DND-41 (cell line): ENCODE data around the gene MIOX.

Experiments
- ATAC-seq: fragments of 200-7000 bp; cut with Tn5 transposase; 3 replicates; pipeline ENCODE4 v1.9.1; 2021; ENCODE audit warnings: low read depth; ENCODE audit not compliant: insufficient read depth
- DNase-seq: peaks from one replicate; pipeline ENCODE4 v3.0.0-alpha.2; 2020
- H2AFZ ChIP-seq: 2 replicates; pipeline ENCODE4 v1.6.0; 2012; ENCODE audit warnings: low read depth, low read length
- H3K27ac ChIP-seq: 2 replicates; pipeline ENCODE4 v1.5.1; 2012; ENCODE audit warnings: low read length, inconsistent platforms
- H3K27me3 ChIP-seq: fragments of 200-600 bp; sonication (generic); 2 replicates; pipeline ENCODE4 v1.6.0; 2012; ENCODE audit warnings: low read length, mild to moderate bottlenecking, inconsistent platforms; ENCODE audit not compliant: insufficient read depth, poor library complexity
- H3K36me3 ChIP-seq: 2 replicates; pipeline ENCODE4 v1.5.1; 2012; ENCODE audit warnings: low read length, inconsistent platforms; ENCODE audit not compliant: insufficient read depth
- H3K4me1 ChIP-seq: 2 replicates; pipeline ENCODE4 v1.5.1; 2012; ENCODE audit warnings: mild to moderate bottlenecking, low read length; ENCODE audit not compliant: insufficient read depth
- H3K4me2 ChIP-seq: 2 replicates; pipeline ENCODE4 v1.6.0; 2012; ENCODE audit warnings: mild to moderate bottlenecking, moderate library complexity, low read length, inconsistent platforms; ENCODE audit not compliant: insufficient read depth
- H3K4me3 ChIP-seq, 2 experiments: fragments of 200-600 bp in 1 of 2; shearing (Covaris generic) in 1 of 2; 2 replicates each; pipeline ENCODE4 v1.5.1; 2012 to 2016; ENCODE audit warnings: inconsistent platforms in 2 of 2, low read length in 2 of 2, mild to moderate bottlenecking in 2 of 2, low read depth in 1 of 2, moderate library complexity in 1 of 2
- H3K79me2 ChIP-seq: 2 replicates; pipeline ENCODE4 v1.6.0; 2012; ENCODE audit warnings: low read length, inconsistent platforms; ENCODE audit not compliant: insufficient read depth
- H3K9ac ChIP-seq: 2 replicates; pipeline ENCODE4 v1.6.0; 2012; ENCODE audit warnings: low read depth, mild to moderate bottlenecking, inconsistent platforms, low read length, moderate library complexity
- H3K9me3 ChIP-seq: 2 replicates; pipeline ENCODE4 v1.5.1; 2012; ENCODE audit warnings: low read length, moderate library complexity, mild to moderate bottlenecking, inconsistent platforms; ENCODE audit not compliant: insufficient read depth, severe bottlenecking
- H4K20me1 ChIP-seq: 2 replicates; pipeline ENCODE4 v1.6.0; 2012; ENCODE audit warnings: low read length; ENCODE audit not compliant: insufficient read depth
- EZH2 ChIP-seq: IDR thresholded peaks from 3 replicates; pipeline ENCODE4 v1.6.1; 2012; ENCODE audit warnings: borderline replicate concordance, low read depth, mild to moderate bottlenecking, moderate library complexity, low read length, inconsistent platforms; ENCODE audit not compliant: severe bottlenecking
- TF ChIP-seq, protein P1 (sequence below): IDR thresholded peaks from 2 replicates; pipeline ENCODE4 v1.5.1; 2012; ENCODE audit warnings: borderline replicate concordance, low read length, moderate library complexity, mild to moderate bottlenecking; ENCODE audit not compliant: poor library complexity, severe bottlenecking; ENCODE audit errors: extremely low read depth

Gene MIOX

DNA sequence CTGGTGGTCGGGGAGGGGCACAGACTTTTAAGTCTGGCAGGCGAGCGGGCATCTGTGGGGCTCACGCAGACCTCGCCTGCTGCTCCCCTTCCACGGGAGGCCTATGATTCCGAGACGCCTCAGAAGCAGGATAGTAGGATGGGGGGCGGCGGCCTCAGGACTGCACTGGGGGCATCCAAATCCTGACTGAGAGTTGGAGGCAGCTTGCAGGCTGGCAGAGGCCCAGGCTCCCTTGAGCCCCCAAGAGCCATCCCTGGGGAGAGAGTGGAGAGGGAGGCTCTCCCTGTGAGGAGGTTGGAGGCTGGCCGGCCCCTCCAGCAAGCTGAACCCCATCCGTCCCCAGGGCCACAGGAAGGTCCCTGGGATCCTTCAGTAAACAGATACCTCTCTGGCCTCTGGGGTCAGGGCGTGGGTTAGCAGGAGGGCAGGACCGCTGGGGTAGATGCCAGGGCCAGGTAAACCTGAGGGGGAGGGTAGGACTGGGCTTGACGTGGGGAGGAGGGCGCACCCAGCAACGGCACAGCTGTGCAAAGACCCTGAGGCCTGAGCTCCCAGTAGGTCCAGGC is 45.1 kb upstream of the MIOX start:
- no peak overlapping the region; the same call in 1 of the 2 replicates for H3K27ac ChIP-seq
- TF ChIP-seq EZH2: no peak
- TF ChIP-seq, protein P1, sequence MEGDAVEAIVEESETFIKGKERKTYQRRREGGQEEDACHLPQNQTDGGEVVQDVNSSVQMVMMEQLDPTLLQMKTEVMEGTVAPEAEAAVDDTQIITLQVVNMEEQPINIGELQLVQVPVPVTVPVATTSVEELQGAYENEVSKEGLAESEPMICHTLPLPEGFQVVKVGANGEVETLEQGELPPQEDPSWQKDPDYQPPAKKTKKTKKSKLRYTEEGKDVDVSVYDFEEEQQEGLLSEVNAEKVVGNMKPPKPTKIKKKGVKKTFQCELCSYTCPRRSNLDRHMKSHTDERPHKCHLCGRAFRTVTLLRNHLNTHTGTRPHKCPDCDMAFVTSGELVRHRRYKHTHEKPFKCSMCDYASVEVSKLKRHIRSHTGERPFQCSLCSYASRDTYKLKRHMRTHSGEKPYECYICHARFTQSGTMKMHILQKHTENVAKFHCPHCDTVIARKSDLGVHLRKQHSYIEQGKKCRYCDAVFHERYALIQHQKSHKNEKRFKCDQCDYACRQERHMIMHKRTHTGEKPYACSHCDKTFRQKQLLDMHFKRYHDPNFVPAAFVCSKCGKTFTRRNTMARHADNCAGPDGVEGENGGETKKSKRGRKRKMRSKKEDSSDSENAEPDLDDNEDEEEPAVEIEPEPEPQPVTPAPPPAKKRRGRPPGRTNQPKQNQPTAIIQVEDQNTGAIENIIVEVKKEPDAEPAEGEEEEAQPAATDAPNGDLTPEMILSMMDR: no peak
- H2AFZ ChIP-seq: no peak overlapping the region
- no peak for ATAC-seq
- H3K4me2 ChIP-seq: no peak overlapping the region
- H3K9ac ChIP-seq: no peak overlapping the region
- no peaks in the 10 kb centered on the region for H3K79me2 ChIP-seq
- H4K20me1 ChIP-seq: peaks cover 45% of the 10 kb centered on the region
- H3K9me3 ChIP-seq: no peaks in the 10 kb centered on the region
- H3K27me3 ChIP-seq: no peaks in the 10 kb centered on the region
- H3K36me3 ChIP-seq: peaks cover 85% of the 10 kb centered on the region
- H3K4me1 ChIP-seq: peaks cover 5% of the 10 kb centered on the region; the same call in 1 of the 2 replicates
- no peak for DNase-seq
- no peak overlapping the region for H3K4me3 ChIP-seq

DNA sequence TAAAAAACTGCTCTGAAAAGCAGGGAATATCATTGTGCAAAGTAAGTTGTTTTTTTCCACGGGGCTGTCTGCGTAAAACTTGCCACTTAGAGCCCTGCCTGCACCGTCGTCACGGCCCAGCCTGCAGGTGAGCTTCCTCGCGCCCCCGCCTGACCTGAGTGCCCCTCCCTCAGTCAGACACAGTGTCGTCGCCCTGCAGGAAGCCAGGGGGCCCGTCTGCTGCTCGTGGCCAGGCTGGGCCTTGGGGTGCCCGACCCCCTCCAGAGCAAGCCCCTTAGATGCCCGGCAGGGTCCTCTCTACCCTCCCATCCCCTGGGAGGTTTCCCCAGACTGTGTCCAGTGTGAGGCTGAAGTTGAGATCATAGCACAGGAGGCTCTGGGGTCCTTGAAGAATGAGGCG is 43.5 kb upstream of the MIOX start:
- Histone ChIP-seq H3K27me3 (no peaks in the 10 kb centered on the region), H3K36me3 (peaks cover 85% of the 10 kb centered on the region), H4K20me1 (peaks cover 55% of the 10 kb centered on the region), H3K9me3 (no peaks in the 10 kb centered on the region), H3K79me2 (no peaks in the 10 kb centered on the region), H3K4me3 (no peak overlapping the region), H3K4me1 (peaks cover 5% of the 10 kb centered on the region; the same call in 1 of the 2 replicates), H2AFZ (no peak overlapping the region), H3K4me2 (no peak overlapping the region), H3K9ac (no peak overlapping the region), H3K27ac (no peak overlapping the region; the same call in 1 of the 2 replicates)
- no peak for TF ChIP-seq EZH2
- TF ChIP-seq, protein P1: no peak
- DNase-seq (no peak), ATAC-seq (peak; percentile 10; the same call in 2 of the 3 replicates)

DNA sequence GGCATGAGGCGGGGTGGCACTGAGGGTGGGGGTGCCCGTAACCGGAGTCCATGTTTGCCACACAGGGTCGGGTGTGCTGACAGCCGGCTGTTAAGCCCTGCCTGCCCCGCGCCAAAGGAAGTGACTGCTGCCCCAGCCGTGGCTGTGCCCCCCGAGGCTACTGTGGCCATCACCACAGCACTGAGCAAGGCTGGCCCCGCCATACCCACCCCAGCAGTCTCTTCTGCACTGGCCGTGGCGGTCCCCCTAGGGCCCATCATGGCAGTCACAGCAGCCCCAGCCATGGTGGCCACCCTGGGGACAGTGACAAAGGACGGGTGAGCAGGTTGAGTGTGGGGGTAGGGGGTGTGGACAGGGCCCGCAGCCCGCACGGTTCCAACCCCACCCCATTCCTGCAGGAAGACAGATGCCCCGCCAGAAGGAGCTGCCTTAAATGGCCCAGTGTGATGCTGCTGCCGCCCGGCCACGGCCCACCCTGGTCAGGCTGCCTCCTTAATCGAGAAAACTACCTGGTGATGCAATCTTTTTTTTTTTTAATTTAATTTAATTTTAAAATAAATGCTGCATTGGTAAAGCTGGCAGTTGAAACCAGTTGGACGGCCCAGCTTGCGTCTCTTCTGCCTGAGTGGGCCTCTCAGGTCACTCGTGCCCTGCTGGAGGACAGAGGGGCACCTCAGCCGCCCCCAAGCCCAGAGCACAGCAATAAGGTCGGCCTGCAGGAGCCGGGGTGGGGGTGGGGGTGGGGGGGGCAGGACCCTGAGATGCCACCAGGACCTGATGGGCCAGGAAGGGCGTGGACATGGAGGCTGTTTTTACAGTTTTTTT is 42.6 kb upstream of the MIOX start:
- DNase-seq (no peak), ATAC-seq (peak; percentile 11)
- H3K4me2 ChIP-seq: no peak overlapping the region
- H3K27ac ChIP-seq: no peak overlapping the region
- TF ChIP-seq, protein P1: no peak
- TF ChIP-seq EZH2: no peak
- peaks cover 57% of the 10 kb centered on the region for H4K20me1 ChIP-seq
- peaks cover 85% of the 10 kb centered on the region for H3K36me3 ChIP-seq
- H3K27me3 ChIP-seq: no peaks in the 10 kb centered on the region
- no peak overlapping the region for H3K4me3 ChIP-seq
- H3K79me2 ChIP-seq: no peaks in the 10 kb centered on the region
- no peaks in the 10 kb centered on the region for H3K9me3 ChIP-seq
- H3K4me1 ChIP-seq: peaks cover 5% of the 10 kb centered on the region; the same call in 1 of the 2 replicates
- no peak overlapping the region for H2AFZ ChIP-seq
- no peak overlapping the region for H3K9ac ChIP-seq
